Tibial artery (tissue), 4 donors: ENCODE results near the gene CRMP1.
A peak's percentile ranks its signal among the peaks of the same experiment; 100 is the strongest.
"Not testable (repeated sequence)": the region's sequence is repeated elsewhere in the genome, so short reads cannot be mapped to it uniquely, and the experiment has no call there.

Experiments
- DNase-seq, 2 donors: peaks; one replicate each; pipeline ENCODE4 v3.0.0-alpha.2; 2019
- H3K27ac ChIP-seq, 2 donors: fragments of 200-600 bp; sonication (generic) in 1 of 2; 1 replicate in 1 of 2; 2 replicates in 1 of 2; pipeline ENCODE4 v1.5.1; 2018 to 2019; ENCODE audit warnings: mild to moderate bottlenecking in 1 of 2
- H3K27me3 ChIP-seq, 2 donors: fragments of 200-600 bp; sonication (generic) in 1 of 2; one replicate each; pipeline versions ENCODE4 v1.5.1 to v1.6.0; 2016 to 2019
- H3K36me3 ChIP-seq, 3 donors: fragments of 200-600 bp; sonication (generic) in 2 of 3; one replicate each; pipeline ENCODE4 v1.5.1; 2016 to 2019; ENCODE audit warnings: mild to moderate bottlenecking in 2 of 3
- H3K4me1 ChIP-seq, 4 donors: fragments of 200-600 bp; sonication (generic) in 2 of 4; 1 replicate in 3 of 4; 2 replicates in 1 of 4; pipeline ENCODE4 v1.5.1; 2016 to 2019
- H3K4me3 ChIP-seq, 2 donors: fragments of 200-600 bp; sonication (generic) in 1 of 2; 1 replicate in 1 of 2; 2 replicates in 1 of 2; pipeline ENCODE4 v1.5.1; 2018 to 2019; ENCODE audit warnings: mild to moderate bottlenecking in 2 of 2
- H3K9me3 ChIP-seq, 3 donors: fragments of 200-600 bp; sonication (generic) in 1 of 3; one replicate each; pipeline ENCODE4 v1.5.1; 2016 to 2019
- intact Hi-C: fragments of 100-400 bp; cut with DNase I; formaldehyde crosslinking; loops from one replicate; pipeline ENCODE4 v1.15.0; 2023; ENCODE audit warnings: low total_unique reads
- TF ChIP-seq, protein P1 (sequence below), 2 experiments: fragments of 200-600 bp in 1 of 2; fragments of 450-650 bp in 1 of 2; IDR thresholded peaks; one replicate each; pipeline ENCODE4 v1.5.1; 2017 to 2019; ENCODE audit warnings: antibody characterized with exemption in 2 of 2, mild to moderate bottlenecking in 1 of 2, moderate library complexity in 1 of 2

Gene CRMP1

DNA sequence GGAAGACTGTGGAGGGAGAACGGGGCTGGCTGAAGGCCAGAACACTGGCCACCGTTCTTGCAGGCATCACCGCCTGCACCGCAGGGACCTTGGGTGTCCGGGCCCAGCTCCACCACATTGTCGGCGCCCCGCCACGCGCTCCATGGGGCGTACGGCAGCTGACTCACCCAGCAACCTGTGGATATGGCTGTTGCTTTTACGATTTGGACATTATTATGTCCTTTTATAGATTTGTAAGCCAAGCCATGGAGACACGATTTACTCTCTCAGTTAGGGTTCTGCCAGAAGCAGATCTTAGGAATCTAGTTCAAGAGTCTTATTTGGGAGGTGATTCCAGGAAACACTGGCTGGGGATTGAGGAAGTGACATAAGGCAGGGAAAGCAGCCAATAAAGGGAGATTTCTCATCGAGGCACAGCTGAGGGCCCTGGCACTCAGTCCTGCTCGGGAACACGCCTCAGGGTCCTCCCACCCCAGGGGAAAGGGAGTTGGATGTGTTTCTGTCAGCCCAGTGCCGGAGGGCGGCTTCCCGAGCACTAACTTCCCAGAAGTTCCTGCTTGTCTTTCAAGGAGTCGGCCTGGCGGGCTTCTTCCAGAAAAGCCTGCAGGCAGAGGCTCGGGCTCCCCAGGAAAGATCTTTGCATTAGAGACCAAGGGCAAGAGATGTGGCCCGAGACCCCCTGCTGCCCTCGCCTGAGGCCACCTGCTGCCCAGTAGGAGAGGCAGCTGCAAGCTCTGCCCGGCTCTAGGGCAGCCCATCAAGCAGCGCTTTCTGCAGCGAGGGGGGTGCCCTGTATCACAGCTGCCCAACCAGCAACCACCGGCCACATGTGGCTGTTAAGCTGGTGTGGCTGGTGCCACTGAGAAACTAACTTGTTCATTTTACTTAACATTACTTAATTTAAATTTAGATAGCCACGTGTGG, 52.9 kb downstream of the CRMP1 start:
- TF ChIP-seq, protein P1, sequence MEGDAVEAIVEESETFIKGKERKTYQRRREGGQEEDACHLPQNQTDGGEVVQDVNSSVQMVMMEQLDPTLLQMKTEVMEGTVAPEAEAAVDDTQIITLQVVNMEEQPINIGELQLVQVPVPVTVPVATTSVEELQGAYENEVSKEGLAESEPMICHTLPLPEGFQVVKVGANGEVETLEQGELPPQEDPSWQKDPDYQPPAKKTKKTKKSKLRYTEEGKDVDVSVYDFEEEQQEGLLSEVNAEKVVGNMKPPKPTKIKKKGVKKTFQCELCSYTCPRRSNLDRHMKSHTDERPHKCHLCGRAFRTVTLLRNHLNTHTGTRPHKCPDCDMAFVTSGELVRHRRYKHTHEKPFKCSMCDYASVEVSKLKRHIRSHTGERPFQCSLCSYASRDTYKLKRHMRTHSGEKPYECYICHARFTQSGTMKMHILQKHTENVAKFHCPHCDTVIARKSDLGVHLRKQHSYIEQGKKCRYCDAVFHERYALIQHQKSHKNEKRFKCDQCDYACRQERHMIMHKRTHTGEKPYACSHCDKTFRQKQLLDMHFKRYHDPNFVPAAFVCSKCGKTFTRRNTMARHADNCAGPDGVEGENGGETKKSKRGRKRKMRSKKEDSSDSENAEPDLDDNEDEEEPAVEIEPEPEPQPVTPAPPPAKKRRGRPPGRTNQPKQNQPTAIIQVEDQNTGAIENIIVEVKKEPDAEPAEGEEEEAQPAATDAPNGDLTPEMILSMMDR (IDR thresholded peaks at IDR 0.05): no peak
- H3K27ac ChIP-seq: no peak overlapping the region
- intact Hi-C loops: no loop called here
- peaks cover 0 to 2% (median 1%) of the 10 kb centered on the region in 3 donors for H3K9me3 ChIP-seq
- DNase-seq: no peak
- peaks cover 0 to 5% of the 10 kb centered on the region in 2 donors for H3K27me3 ChIP-seq
- peak overlapping the region in 1 of 2 donors; percentile 8 for H3K4me3 ChIP-seq
- no peaks in the 10 kb centered on the region for H3K4me1 ChIP-seq
- H3K36me3 ChIP-seq: no peaks in the 10 kb centered on the region

DNA sequence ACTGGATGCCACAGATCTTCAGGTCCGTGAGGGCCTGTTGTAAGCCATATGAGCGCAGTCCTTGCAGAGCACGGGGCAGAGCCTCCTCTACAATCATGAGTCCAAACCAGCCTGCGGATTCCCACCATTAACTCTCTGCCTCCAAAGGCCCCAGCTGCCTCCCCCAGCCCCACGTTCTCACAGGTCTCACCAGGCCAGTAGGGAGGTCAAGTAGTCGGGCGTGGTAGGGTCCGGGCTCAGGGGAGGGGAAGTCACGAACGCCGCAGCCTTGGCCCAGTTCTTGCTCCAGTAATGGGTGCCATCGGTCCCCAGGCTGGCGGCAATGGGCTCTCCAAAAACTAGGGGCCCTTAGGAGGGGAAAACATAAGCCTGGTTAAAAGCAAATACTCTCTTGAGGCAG, 53.6 kb downstream of the CRMP1 start:
- H3K36me3 ChIP-seq: no peaks in the 10 kb centered on the region
- no peak for DNase-seq
- intact Hi-C loops: no loop called here
- no peaks in the 10 kb centered on the region for H3K4me1 ChIP-seq
- H3K4me3 ChIP-seq: no peak overlapping the region
- TF ChIP-seq, protein P1 (IDR thresholded peaks at IDR 0.05): no peak
- no peak overlapping the region for H3K27ac ChIP-seq
- H3K27me3 ChIP-seq: peaks cover 0 to 5% of the 10 kb centered on the region in 2 donors
- no peaks in the 10 kb centered on the region for H3K9me3 ChIP-seq

GRCh38 chr4:5837483-5837882, 55.4 kb downstream of the CRMP1 start:
- intact Hi-C loops, H3K27ac ChIP-seq, H3K27me3 ChIP-seq, H3K4me1 ChIP-seq, DNase-seq, H3K9me3 ChIP-seq, H3K36me3 ChIP-seq, H3K4me3 ChIP-seq: not testable (repeated sequence)

DNA sequence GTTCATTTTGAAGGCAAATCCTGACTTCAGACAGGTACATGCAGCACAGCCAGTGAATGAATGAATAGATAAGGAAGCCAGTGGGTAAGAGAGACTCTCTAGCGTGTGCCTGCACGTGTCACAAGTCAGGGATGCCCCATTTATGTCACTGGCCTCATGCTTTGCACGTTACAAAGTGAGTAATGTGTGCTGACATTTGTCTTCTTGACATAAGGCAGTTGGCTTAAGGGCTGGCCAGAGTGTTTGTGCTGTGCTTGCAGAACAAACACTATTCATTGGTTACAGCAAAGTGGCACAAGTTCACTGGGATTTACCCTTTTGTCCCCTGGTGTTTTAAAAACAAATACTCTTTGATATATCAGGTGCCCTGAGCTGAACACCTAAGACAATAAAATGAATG, 55.9 kb downstream of the CRMP1 start:
- H3K4me3 ChIP-seq: no peak overlapping the region
- intact Hi-C loops: no loop called here
- no peak for DNase-seq
- H3K4me1 ChIP-seq: no peaks in the 10 kb centered on the region
- H3K27ac ChIP-seq: no peak overlapping the region
- peaks cover 0 to 5% of the 10 kb centered on the region in 2 donors for H3K27me3 ChIP-seq
- no peaks in the 10 kb centered on the region for H3K36me3 ChIP-seq
- TF ChIP-seq, protein P1 (IDR thresholded peaks at IDR 0.05): no peak
- no peaks in the 10 kb centered on the region for H3K9me3 ChIP-seq

GRCh38 chr4:5828005-5828391, 64.9 kb downstream of the CRMP1 start:
- H3K36me3 ChIP-seq: peaks cover 0 to 34% (median 8%) of the 10 kb centered on the region in 3 donors
- DNase-seq: no peak
- H3K9me3 ChIP-seq: no peaks in the 10 kb centered on the region
- TF ChIP-seq, protein P1 (IDR thresholded peaks at IDR 0.05): no peak
- H3K27me3 ChIP-seq: no peaks in the 10 kb centered on the region
- peaks cover 0 to 4% (median 0%) of the 10 kb centered on the region in 4 donors for H3K4me1 ChIP-seq
- no peak overlapping the region for H3K27ac ChIP-seq
- intact Hi-C loops: no loop called here
- H3K4me3 ChIP-seq: no peak overlapping the region
